Activated gamma-delta T cell treated with anti-CD3 and anti-CD28 coated beads, Interleukin-2, amount 50 U/mL, for 16 hours (primary cell): ENCODE data around the gene CCDC158.

Source experiments
- DNase-seq: peaks from one replicate; pipeline ENCODE4 v3.0.0-alpha.2; 2020; ENCODE audit warnings: low read depth

CCDC158 gene

DNA sequence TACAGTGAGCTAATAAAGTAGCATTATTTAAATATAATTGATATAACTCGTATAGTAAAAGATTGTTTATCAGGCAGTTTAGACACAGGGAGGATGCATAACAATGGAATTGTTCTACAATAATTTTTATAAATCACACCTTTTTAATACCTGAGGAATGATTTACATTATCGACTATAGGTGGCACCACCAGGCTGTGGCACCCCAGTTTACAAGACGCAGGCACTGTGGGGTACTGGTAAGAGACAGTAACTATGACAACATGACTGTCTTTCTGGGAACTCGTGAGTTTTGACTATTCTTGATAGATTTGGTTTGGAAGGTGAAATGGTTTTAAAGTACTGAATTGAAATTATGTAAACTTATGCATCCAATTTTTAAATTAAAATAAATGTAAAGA, 141.5 kb downstream of the CCDC158 start:
- DNase-seq, result no peak

DNA sequence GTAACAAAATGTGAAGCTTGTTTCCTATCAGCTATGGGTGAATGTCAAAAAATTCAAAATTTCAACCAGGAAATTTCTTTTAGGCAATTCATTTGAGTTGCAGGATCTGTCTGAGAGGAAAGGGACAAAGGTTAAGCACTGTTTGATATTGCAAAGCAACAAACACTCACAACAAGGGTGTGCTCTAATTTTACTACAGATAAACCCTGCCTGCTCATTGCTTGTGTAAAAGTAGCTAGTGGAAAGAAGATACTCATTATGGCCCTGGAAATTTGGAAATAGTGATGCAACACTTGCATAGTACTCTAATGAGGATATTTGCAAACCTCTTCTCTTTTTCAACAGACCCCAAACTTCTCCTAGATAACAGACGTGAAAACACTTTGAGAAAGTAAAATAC, 142.4 kb downstream of the CCDC158 start:
- DNase-seq, result no peak

DNA sequence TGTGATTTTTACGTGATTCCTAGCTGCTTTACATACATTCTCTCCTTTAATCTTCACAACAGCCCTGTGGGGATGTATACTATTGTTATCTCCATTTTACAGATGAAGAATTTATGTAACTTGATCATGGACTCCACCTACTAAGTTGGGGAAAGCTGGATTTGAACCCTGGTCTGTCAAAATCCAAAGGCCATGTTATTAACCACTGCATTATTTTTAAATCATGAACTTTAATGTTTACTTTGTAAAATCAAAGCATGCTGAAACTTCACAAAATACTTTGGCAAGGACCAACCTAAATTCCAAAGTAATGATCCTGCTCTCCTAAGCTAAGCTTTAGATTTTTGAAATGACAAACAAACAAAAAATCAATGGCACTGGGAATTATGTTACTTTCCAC, 143.3 kb downstream of the CCDC158 start:
- no peak for DNase-seq

DNA sequence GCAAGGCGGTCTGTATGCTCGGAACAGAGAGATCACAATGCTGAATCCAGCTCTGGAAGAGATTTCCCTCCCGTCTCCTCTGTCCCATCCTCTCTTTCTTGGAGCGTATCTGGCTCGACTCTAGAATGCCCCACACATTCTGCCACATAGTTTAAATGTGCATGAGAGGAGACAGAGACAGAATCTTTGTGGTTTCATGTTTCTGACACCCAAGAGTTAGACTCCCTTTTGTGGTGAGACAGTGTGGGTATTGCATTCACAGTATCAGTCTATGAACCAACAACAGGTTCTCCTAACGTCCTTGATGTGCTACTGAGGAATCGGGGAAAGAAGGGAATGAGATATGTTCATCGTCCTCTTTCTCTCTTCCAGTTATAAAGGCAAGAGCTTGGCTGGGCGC, 144.1 kb downstream of the CCDC158 start:
- no peak for DNase-seq

DNA sequence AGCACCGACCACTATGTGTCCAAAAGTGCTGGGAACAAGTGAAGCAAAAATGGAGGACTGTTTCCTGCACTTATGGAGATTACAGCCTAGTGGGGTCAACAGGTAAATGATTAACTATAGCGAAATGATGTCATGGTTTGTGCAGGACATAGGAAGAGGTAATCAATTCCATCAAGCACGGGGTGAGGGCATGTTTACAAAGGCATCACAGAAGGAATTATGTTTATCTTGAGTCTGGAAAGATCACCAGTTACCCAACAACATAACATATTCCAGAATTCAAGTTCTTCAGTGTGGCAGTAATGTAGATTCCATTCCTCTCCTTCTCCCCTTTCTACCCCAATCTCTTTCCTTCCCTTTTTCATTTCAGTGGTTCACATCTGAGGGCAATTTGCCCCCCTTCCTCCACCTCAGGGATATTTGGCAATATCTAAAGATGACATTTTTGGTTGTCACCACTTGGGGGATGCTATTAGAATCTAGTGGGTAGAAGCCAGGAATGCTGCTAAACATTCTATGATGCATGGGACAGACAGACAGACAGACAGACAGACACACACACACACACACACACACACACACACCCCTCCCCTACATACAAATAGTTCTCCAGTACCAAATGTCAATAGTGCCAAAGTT, 145.3 kb downstream of the CCDC158 start:
- no peak for DNase-seq

DNA sequence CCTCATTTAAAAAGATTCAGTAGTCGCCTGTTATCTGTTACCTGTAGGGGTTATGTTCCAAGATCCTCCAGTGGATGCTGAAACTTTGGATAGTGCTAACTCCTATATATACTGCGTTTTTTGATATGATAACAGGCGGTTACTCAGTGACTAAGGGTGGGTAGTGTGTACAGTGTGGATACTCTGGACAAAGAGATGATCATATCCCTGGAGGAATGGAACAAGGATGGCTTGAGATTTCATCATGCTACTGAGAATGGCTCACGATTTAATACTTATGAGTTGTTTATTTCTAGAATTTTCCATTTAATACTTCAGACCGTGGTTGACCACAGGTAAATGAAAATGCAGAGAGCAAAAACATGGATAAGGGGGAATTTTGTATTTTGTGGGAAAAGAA, 147.9 kb downstream of the CCDC158 start:
- DNase-seq, result no peak

DNA sequence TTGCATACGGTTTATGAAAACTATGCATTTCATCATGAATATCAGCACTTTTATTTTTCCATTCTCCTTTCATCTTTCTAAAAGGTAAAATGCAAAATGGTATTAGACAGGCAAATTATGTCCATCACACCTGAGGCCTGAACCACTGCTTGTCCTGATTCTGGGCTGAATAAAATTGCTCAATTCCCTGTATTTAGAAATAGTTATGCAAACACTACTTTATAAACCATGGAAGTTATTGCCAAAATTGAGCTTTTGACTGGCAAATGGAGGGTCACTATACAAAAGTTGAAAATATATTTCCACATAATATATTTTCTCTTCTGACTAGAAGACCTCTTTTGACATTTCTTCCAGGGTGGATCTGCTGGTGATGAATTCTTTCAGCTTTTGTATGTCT, 148.4 kb downstream of the CCDC158 start:
- no peak for DNase-seq

DNA sequence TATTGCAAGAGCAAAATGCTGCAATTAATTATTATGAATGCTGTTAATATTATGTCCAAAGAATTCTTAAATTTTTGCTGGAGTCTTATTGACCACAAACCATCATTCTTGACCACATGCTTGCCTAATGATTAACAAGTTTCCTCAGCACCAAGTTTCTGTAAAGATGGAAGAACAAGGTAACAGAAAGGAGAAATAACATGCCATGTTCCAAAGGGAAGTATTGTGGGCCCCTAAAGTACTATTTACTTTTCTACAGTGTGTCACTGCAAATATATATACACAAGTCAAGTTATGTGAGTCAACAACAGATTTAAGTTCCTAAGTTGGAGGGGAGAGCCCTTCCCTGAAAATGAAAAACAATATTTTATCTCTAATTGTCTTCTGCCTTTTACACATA, 148.9 kb downstream of the CCDC158 start:
- DNase-seq, result no peak

DNA sequence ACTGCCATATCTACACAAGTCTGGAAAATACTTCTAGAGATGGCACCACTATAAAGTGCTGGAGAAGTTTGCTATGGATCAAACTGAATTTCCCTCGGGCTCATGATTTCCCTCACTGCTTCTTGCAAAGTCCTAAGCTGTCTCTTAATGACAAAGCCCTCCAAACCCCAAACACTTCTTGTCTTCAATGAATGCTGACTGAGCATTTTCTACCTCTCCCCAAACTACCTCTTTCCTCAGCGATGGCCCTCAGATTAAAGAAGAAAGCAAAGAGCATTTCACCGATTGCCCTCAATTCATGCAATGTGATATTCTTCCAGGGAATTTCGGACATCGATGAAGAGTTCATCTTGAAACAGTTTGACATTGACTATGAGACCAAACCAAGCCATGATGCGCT, 149.7 kb downstream of the CCDC158 start:
- DNase-seq, result no peak

DNA sequence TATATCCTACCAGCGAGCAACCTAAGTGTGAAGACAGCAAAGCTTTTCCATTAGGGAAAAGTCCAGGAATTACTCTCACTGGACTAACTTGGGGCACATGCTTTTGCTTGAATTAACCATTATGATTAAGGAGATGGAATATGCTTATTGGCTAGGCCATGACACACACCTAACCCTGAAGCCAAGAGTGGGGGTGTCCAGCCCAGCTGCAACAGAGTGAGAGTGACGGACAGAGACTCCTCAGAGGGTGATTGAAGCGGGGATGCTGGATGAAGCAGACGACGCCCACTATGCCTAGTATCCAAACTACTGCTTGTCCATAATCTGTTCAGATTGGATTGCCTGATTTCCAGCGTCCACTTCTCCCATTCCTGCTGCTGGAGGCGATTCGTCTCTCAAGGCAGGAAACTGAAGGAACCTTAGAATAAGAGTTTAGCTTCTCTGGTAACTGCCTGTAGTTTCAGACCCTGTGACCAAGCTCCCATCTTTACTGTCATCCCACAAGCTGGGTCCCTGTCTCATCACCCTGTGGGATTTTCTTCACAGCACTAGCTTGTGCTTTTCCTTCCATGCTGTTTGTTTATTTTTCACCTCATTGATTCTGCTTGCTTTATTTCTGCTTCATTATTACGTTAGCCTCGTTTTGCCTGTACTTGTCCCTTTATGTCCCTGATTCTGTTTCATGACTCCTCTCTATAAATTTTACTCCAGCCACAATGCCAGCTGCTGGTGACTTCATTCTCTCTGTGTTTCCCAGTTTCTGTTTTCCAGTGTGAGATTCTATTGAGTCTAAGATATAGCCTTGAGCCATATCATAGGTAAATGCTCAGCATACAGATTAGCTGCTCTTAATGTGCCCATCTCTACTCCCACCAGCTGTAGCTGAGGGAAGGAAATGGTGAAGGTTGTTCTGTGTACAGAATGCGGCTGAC, 150.4 kb downstream of the CCDC158 start:
- DNase-seq, result no peak

DNA sequence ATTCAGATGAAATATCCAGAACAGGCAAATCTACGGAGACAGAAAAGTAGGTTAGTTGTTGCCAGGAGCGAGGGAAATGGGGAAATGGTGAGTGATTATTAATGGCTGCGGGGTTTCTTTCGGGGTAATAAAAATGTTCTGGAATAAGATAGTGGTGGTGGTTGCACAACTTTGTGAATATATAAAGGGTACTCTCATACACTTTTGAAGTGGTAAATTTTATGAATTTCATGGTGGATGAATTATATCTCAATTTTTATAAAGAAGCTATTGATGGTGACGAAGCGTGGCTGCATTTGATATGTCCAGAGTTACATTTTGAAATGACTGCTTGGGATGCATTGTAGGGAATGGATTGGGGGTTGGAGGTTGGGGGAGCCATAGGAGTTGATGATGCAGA, 153.1 kb downstream of the CCDC158 start:
- no peak for DNase-seq

DNA sequence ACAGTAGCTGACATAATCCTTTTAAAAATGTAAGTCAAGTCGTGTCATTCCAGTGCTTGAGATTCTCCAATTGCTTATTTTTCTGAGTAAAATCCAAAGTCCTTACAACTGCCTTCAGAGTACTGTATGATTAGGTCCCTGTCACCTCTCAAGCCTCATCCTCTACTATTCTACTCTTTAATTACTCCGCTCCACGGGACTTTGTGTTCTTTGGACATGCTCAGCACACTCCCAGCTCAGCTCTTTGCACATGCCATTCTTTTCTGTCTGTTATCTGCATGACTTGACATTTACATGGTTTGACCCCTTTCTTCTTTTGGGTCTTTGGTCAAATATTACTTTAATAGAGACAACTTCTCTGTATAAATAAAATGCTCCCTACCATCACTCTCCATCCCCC, 154.3 kb downstream of the CCDC158 start:
- no peak for DNase-seq

DNA sequence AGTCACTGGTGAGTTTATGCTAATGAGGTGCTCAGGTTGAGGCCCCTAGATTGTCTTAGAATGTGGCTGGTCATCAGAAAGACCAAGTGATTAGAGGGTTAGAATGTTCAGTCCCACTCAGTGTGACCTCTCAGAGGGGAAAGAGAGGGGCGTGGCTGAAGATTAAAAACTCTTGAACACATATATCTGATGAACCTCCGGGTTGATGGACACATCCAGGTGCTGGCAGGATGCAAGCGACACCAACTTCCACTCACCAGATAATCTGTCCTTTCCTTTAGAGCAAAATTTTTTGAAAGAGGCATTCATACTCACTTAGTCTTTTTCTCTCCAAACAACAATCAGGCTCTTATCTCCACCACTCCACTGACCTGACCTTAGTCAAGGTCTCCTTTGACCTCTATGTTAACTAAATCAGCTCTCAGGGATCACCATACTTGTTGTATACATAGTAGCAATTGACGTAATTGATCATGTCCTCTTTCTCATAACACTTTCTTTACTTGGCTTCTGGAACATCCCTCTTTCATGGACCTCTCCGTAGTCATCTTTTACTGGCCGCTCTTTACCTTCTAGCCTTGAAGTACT, 155.2 kb downstream of the CCDC158 start:
- no peak for DNase-seq
